NCI-H446 (cell line): Measurements from ENCODE around the gene PODN.

Experiments used
- DNase-seq, 2 experiments: peaks; one replicate each; lab custom pipeline; 2025; lab: John Stamatoyannopoulos, UW

The PODN gene

GRCh38 chr1:53114581-53115400 lies 52.8 kb downstream of the PODN start:
- no peak for DNase-seq

- no peak for DNase-seq
Observed at GRCh38 chr1:53115403-53116306, 53.6 kb downstream of the PODN start.

GRCh38 chr1:53116307-53116810 lies 54.3 kb downstream of the PODN start:
- no peak for DNase-seq

DNA sequence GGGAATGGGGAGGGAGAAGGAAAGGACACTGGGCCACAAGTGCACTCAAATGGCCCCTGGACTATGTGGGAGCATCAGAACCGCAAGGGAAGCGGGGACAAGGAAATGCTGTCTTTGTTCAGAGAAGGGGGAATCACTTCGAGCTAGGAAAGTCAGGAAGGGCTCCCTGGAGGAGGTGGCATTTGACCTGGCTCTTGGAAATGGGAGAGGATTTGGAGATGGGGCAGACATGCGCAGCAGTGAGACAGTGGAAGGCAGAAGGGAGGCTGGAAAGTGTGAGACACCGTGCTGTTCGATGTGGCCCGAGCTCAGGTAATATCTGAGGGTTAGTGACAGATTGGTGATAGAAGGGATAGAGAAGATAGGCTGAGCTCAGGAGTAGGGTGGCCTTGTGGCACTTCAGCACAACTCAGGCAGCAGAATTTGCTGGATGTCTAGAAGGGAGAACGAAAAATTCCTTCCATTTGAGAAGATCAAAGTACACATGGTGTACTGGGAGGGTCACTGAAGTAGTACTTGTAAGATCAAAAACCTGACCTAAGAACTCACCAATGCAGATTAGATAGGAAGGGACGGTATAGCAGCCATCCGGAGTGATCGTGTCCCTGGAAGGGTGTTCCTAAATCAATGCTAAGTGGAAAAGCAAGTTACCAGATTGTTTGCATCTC lies 55.1 kb downstream of the PODN start:
- no peak for DNase-seq

GRCh38 chr1:53117836-53118235 lies 55.8 kb downstream of the PODN start:
- no peak for DNase-seq

- no peak for DNase-seq
Observed at GRCh38 chr1:53120659-53121058, 58.6 kb downstream of the PODN start.

- DNase-seq, result peak; percentile 41 to 91
Observed at GRCh38 chr1:53121319-53122172, 59.5 kb downstream of the PODN start.

DNA sequence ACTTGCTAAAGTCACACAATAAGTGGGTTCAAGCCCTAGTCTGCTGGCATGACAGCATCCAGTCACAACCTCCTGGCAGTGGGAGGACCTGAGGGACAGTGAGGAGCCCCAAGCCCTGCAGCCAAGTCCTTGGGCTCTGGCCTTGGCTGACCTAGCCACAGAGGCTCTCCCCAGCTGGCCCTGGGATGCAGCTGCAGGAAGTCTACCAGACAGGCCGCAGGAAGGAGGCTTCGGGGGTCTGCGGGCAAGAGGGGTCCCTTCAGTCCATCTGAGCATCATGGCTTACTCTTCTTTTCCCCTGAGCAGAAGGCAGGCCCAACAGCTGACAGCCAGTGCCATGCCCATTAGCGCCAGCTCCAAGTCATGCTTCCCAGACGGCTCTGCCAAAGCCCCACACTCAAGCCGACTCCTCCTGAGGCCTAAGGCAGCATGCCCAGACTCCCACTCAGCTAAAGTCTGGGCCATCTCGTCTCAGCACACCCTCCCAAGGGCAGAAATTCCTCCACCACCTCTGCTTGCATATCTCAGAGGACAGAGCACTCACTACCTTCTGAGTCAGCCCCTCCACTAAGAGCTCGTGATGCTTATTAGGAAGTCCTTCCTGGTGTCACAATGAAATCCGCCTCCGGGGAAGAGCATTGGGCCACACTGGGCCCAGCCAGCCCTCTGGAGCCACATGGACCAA lies 60.3 kb downstream of the PODN start:
- DNase-seq, result peak; percentile 66 to 88

GRCh38 chr1:53122961-53123413 lies 61.0 kb downstream of the PODN start:
- no peak for DNase-seq

- DNase-seq, result no peak
Observed at GRCh38 chr1:53123453-53124140, 61.6 kb downstream of the PODN start.

GRCh38 chr1:53125122-53125521 lies 63.1 kb downstream of the PODN start:
- DNase-seq, result no peak

DNA sequence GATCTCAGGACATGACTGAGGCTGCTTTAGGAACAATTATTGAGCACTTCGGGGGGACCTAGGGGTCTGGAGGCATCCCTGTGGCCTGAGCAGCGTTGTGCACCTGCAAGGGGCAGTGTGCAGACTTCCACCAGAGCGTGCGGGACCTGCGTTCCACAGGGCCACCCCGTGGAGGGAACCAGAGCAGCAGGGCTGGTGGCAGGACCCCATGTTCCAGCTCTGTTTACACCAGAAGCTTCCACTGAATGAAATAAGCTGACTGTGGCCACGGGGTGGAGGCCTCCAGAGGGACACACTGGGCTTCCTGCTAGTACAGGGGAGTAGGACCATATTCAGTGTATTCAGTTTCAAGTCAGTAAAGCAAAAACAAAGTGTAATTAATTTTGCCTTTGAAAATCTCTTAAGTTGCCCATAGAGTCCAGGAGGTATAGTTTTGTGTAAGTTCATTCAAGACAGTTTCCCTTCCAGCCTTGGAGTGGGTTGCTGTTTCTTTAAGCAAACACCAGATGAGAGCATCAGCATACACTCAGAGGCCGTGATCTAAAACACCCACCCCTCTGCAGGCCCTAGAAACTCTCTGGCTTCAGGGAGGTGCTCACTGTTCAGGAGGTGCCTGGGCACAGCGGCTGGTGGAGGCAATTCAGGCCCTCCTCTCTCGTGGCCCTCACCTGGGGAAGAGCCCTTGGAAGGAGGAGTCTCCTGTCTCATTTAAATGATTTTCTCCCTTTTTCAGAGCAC lies 63.8 kb downstream of the PODN start:
- no peak for DNase-seq

GRCh38 chr1:53126495-53126894 lies 64.5 kb downstream of the PODN start:
- DNase-seq, result no peak

- no peak for DNase-seq
Observed at GRCh38 chr1:53127546-53127945, 65.5 kb downstream of the PODN start.

- DNase-seq, result no peak
Observed at GRCh38 chr1:53128401-53128800, 66.4 kb downstream of the PODN start.

DNA sequence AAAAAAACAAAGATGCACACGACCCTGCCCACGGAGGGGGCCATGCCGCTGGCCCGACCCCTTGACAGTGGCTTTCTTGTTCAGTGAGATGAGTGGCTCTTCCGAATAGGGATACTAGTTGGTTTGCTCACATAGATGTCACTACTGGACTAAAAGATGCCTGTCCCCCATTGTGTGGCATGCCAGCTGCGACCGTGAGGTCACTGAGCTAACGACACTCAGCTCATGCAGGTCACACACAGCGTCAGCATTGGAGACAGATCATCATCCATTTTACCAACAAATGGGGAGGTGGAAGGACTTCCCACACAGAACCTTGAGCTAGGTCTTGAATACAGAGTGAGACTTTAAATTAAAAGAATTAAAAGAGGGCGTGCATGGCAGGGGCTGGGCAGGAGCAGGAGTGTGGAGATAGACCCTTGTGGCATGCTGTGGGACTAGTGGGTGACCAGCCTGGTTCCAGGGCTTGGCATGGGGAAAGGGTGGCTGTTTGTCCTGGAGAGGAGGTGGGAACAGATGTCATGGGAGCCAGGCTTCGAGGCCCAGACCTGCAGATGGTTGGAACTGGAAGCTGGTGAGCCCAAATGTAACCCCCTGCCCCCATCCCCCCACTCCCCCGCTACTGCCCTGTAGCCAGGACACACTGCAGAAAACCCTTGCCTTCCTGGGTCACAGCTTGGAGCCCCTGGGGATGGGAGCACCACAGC lies 68.0 kb downstream of the PODN start:
- DNase-seq, result no peak

- no peak for DNase-seq
Observed at GRCh38 chr1:53130598-53130877, 68.5 kb downstream of the PODN start.

- DNase-seq, result no peak
Observed at GRCh38 chr1:53130878-53131589, 69.0 kb downstream of the PODN start.
